ENCODE results near the gene GLIS1.

The GLIS1 gene

DNA sequence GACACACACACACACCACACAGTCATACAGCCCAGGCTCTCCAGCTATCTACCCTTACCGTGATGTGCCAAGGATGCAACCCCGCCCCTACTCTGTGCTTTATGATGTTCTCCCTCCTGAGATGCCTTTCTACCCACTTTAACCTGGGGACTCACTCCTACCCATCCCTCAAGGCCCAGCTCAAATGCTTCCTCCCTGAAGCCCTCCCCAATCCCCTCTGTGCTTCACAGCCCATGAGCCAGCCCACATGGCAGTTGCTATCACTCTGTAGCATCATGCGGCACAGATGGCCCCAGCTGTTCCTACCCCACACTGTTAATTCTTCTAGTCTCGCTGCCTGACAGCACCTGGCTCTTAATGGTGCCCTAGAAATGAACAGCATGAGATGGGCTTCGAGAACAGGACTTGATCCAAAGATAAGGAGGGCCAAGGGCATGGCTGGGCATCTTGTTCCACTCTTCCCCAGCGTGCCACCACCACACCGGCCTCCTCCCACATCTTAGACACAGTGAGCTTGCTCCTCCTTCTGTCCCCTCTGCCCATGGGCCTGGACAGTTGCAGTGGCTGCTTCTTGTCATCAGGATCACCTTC is 109.8 kb downstream of the GLIS1 start:
- DNase-seq: no peak

DNA sequence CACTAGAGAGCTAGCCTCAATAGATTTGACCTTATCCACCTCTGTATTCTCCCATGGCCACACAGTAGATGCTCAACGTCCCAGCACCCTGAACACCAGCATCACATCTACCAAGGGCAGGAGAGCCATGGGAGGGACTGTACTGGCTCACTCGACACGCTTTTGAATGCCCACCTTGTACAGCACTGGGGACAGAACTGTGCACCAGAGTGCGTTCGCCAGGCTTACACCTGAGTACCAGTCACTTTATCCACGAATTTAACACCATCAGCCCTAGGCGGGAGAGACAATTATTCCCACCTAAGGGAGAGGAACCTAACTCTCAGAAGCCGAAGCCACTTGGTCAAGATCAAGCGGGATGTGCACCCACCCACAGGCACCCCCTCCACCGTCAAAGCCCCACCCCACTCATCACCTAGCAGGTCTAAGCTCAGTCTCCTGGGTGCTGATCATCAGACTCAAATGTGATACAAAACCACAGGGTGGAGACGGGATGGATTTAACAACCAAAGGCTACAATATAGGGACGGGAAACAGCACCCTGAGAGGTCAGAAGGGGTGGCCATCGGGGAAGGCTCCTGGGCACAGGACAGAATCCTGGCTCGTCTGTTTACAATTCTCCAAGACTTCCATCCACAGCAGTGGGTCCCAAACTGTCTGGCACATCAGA is 110.5 kb downstream of the GLIS1 start:
- DNase-seq: no peak

DNA sequence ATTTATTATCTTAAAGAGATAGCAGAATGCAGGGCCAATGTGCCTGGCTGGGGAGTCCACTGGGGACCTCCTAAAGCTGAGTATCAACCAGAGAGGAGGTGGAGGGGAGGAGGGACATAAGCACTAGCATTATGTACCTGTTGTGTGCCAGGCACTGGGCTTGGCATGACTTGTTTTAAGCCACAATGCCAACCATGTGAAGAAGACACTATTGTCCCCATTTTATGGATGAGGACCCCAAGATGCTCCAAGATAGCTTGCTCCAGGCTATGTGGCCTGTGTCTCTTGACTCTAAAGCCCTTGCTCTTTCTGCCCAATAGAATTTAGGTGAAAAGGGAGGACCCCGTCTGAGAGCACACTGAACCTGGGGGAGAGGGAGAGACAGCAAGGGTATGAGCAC is 111.3 kb downstream of the GLIS1 start:
- DNase-seq: no peak

DNA sequence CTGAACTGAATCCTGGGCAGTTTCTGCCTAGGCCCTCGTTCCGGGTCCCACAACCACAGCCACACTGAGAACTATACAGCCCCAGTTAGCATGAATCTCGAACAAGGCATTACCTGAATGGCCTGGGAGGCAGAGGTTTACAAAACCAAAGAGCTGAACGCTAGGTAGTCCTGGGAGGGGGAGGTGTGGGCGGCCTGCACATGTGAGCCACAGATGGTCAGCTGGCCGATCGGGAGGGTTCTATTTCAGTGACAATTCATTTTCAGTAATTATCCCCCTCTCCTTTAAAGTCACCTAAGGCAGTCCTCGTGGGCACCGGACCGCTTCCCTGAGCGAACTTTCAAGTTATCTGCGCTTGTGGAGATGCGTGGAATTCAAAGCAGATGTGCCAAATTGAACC is 111.9 kb downstream of the GLIS1 start:
- no peak for DNase-seq

DNA sequence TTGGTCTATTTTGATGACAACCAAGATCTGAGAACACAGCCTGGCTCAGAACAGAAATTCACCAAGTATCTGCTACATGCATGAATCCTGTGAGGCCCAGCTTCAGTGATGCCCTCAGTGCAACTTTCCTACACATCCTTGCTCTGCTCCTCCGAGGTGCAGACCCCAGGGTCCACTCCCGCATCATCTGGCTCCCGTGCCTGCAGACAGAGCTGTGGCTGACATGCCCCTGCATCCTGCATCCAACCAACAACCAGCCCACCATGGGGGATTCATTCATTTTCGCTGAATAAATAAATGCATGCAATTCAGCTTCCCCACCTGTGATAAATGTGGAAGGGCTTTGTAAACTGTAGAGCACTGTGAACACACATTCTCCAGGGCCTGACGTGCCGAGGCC is 112.3 kb downstream of the GLIS1 start:
- DNase-seq: no peak

DNA sequence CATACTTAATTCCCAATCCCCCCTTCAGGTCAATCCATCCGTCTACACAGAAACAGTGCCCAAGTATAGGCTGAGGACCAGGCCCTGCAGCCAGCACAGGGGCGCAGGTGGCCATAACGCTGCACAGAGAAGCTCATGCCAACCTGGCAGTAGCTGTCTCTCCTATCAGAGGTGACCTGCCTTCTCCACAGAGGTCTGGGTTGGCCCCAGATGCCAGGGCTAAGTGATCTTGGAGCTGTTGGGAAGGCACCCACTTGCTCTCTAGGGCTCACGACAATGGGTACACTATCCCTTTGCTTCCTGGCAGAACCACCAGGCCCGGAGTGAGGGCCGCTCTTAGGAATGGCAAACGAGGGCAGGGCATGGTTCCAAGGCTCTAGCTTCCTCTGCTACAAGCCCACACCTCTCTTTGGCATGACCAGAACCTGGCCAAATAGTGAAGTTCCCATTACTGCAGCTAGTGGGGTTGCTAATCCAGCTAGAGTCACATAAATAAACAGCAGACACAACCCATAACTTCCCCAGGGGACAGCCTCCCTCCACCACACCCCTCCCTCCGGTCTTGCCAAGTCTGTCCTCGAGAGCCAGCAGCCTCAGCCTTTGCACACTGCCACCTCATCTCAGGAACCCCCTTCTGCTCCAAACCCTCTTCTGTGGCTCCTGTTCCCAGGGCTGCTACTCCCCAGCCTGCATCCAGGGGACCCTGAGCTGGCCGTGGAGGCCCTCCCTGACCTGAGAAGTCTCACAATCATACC is 113.0 kb downstream of the GLIS1 start:
- DNase-seq: no peak

DNA sequence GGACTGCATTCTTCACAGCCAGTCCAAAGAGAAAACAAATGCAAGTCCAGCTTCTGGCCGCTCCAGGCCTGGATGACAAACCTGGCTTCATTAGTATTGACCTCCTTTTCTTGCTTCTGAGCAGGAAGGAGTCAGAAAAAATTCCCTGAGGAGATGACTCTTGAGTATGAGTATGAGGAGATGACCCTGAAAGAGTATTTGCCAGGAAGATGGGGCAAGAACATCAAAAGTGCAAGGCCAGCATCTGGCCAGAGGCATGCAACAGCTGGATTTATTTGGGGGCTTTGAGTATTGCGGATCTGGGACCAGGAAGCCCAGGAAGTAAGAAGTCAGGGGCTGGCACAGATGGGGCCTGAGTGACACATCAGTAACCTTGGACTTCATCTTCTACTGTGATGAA is 113.9 kb downstream of the GLIS1 start:
- DNase-seq: no peak

DNA sequence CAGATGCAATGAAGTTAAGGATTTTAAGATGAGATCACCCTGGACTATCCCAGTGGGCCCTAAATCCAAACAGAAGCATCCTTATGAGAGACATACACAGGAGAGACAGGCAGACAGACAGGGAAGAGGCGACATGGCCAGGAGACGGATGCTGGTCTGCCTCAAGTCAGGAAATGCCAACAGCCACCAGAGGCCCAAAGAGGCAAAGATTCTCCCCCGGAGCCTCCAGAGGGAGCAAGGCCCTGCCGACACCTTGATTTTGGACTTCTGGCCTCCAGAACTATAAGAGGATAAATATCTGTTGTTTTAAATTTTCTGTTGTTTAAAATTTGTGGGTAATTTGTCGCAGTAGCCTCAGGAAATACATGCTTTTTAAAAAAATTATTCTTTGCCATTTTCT is 116.4 kb downstream of the GLIS1 start:
- no peak for DNase-seq

DNA sequence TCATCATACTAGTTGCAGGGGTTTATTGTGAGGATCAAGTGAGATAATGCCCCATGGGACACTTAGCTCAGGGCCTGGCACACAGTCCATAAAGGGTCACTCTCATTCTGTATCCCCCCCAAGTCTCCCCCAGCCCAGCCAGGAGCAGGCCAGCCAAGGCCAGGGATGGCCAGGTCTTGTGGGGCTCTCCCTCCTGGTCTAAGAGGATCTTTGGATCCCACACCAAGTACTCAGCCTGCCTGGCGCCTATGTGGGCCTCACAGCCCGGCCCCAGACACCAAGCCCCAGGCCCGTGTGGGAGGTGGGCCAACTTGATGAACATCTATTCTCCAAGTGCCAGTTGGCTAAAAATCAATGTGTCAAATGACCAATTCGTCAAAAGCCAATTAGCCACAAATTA is 117.8 kb downstream of the GLIS1 start:
- DNase-seq: no peak

DNA sequence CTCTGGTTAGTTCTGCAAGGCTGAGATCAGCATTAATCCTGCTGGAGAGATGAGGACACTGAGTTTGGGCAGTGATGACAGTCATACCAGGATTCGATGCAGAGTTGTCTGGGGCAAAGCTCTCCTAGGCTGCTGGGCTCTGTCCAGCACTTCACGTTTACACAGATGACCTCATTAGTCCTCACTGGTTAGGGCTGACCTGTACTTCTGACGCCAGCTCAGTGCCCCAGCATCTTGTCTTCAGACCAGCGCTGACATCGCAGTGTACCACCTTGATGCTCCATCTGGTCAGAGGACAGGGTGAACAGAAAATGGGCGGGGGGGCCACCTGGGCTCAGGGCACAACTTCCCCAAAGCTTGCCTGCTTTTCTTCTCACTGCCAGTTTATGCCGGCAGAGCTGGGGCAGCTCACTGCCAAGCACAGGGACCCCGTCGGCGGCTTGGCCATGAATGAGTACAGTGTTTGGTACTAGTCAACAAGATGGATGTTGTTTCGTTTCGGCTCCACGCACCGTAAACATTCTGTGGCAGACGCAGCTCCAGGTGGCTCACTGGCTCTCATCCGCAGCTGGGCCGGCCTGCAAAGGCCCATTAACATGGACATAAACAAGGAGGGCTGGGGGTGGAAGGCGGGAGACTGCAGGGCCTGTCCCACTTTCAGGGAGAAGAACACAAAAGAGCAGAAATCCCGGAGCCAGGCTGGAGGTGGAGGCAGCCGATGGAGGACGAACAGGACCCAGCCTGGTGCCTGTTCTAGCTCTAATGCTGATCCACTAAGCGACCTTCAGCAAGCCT is 118.7 kb downstream of the GLIS1 start:
- DNase-seq: no peak

DNA sequence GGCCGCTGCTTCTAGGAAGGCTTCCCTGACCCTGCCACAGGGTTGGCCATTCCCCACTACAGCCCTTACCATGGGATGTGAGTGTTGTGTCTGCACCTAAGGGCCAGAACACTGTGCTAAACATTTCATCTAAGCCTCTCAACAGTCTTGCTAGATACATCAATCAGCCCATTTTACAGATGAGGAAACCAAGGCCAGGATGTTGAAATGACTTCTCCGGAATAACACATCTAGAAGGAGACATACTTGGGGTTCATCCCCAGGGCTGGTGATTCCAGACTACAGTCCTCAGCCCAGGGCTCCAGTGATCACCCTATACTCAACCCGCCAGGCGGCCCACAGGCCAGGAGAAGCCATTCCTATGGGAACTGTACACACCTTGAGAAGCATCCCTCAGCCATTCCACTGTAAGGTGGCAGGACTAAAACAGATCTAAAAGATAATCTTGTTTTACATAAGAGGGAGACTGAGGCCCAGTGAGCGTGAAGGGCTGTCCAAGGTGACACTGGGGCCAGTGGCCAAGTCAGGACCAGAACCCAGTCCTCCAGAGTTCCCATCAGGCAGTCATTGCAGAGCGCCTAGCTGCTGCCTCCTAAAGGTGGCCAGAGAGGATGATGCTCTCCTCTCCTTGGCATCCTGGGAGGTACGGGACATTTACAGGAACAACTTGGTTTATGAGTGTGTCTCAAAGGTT is 119.5 kb downstream of the GLIS1 start:
- no peak for DNase-seq

DNA sequence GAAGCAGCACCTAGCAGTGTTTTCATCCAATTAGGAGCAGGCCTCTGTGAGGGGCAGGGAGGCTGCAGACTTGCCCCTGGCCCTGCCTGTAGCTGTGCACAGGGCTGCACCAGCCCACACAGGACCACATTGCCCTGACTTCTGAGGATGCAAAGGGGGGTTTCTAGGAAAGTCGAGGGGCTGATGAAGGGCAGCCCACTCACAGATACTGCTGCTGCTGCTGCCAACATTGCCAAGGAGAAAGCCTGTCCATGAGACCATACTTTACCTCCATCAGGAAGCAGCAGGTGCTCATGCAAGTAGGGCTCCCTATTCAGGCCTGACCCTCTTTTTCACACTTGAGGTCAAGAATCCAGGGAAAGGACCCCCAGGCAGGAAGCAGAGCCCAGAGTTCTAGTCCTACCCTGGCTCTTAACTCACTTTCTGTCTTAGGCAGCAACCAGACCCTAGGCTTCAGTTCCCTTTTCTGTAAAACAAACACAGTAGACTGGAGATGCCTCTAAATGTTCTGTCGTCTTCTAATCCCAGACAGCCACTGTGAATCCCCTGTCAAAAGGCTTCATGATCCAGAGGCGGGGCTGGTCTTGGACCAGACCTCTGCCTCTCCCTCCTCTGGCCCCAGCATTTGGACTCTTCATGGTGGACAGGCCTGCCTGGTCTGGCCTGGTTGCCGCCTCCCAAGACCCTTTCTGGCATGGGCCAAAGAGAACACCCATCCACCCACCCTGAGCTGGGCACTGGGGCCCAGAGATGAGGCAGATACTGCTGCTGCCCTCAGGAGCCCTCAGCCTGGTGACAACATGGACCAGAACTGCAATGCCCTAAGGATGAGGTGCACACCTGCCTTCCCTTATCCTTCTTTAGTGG is 120.2 kb downstream of the GLIS1 start:
- DNase-seq: no peak

DNA sequence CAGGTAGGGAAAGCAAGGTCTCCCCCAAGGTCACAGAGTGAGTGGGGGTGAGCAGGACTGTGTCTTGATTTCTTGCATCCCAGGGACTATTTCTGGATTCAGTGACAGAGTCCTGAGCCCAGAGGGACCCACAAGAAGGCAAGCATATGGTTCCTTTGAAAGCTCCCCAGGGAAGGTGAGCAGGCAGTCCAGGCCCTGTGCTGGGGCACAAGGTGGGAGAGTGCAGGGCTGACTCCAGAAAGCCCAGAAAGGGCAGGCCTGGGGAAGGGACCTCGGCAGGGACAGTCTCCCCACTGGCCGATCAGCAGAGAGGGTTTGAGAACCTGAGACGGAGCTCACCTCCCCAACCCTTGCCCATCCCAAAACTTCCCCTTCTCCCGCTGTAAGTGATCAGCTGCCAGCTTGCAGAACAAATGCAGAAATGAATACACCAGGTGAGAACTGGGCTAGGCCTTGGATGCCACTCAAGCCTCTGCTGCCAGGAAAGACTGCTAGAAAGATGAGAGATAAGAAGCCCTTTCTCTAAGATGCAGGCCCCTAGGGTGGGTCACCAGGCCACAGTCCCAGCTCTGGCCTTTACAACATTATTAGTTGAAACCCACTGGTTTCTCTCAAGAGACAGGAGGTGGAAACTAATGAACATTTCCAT is 121.0 kb downstream of the GLIS1 start:
- DNase-seq: no peak

DNA sequence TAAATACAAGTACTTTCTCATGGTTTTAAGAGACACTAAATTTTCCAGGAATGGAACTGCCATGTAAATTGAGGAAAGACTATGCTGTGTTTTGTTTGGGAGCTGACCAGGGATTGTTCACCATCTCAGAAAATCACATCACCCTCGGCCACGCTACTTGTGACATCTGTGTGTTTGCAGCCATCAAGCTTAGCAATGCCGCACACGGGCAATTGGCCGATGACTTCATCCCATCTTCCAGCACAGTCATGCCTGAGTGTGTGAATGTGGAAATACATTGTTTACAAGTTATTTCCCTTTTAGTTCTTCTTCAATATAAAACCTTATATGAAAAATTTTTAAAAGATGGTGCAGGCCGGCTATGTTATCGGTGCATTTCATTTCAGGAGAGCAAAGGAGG is 121.6 kb downstream of the GLIS1 start:
- DNase-seq: no peak

DNA sequence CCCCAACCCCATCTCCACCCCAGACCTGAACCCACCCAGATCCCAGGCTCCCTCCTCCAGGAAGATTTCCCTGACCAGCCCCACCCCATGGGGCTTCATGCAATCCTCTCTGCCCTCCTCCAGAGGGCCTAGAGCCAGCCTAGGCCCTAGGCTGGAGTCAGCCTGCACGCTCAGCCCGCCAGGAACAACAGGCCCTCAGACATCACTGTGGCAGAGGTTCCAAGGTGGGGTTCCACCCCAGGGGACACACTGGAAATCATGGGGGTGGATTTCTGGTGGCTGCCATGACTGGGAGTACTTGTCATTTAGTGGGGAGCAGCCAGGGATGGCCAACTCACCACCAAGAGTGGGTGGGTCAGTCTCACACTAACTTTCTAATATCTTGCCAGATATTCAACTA is 122.0 kb downstream of the GLIS1 start:
- DNase-seq: no peak

DNA sequence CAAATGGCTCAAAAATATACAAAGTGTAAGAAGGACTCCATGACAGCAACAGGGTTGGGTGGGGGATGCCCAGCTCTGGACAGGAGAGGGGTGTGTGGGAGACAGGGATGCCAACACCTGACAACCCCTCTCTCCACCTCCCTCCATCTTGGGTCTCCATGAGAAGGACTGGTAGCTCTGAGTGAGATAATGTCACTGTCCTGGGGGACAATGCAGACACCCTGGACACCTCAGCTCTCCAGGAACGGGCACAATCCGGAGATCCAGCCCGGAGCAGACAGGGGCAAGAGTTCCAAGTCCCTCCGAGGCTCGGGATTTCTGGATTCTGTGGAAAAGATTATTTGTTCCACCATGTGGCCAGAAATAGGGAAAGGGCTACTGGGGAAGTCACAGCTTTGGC is 122.5 kb downstream of the GLIS1 start:
- DNase-seq: no peak

DNA sequence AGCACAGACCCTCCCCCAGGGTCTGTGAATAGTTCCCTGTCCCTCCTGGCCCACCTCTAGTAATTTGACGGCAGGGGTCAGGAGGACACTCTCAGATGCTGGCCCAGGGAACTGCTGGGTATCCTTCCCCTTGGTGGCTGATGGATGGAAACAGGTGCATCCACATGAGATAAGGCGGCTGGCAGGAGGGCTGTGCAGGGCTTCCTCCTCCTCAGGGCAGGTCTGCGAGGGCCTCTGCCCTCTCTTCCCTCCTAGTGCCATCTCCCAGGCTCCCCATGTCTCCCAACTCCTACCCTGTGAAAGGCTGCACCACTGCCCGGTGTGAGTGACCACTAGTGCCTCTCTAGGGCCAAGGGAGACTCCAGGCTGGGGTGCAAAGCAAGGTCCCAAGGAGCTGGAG is 123.9 kb downstream of the GLIS1 start:
- no peak for DNase-seq

DNA sequence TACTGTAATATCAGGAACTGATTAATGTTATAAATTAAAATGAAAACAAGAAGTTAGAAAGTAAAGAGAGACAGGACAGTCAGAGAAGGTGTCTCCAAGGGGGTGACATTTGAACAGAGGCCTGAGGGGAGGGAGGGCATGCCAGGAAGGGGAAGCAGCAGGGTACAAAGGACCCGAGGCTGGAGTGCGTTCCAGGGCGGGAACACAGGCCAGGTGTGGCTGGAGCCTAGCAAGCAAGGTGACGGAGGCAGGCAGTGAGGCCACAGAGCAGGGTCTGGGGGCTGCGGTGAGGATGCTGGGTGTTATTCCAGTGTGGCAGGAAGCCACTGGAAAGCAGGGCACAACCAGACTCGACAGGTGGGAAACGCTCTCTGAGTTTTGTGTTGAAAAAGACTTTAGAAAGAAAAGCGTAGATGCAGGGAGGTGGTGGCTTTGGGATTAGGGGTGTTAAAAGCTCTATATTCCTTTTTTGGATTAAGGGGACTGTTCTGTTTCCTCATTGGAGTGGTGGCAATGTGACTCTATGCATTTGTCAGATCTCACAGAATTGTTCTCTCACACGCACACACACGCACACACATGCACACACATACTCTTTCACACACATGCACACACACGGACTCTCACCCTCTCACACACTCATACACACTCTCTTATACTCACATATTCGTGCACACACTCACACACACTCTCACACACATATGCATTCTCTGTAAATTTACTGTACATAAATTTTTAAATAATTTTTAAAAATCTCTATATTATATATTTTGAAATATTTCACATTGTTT is 124.5 kb downstream of the GLIS1 start:
- DNase-seq: no peak

DNA sequence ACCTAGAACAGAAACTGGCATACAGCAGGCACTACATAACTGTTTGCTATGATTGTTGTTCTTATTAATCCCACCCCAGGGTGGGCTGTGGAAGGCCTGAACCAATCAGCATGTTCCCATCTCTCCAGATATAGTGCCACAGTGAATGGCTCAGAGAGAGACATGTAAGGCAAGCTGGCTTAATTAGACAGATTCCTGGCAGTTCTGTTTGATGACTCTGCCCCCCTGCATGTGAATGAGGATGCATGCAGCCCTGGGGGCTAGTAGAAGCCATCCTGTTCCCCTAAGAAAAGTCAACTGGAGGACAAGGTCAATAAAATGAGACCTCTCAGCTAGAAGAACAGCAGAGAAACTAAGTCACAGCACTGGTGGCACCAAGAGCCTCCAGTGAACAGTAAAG is 130.3 kb downstream of the GLIS1 start:
- no peak for DNase-seq

DNA sequence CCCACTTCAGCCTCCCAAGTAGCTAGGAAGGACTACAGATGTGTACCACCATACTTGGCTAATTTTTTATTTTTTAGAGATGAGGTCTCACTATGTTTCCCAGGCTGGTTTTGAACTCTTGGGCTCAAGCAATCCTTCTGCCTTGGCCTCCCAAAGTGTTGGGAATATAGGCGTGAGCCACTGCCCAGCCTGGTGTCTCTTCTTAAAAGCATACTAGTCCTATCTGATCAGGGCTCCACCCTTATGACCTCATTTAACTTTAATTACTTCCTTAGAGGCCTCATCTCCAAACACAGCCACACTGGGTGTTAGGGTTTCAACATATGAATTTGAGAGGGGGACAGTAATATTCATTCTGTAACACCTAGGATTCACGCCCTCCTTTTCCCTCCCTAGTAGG is 130.9 kb downstream of the GLIS1 start:
- DNase-seq: no peak

DNA sequence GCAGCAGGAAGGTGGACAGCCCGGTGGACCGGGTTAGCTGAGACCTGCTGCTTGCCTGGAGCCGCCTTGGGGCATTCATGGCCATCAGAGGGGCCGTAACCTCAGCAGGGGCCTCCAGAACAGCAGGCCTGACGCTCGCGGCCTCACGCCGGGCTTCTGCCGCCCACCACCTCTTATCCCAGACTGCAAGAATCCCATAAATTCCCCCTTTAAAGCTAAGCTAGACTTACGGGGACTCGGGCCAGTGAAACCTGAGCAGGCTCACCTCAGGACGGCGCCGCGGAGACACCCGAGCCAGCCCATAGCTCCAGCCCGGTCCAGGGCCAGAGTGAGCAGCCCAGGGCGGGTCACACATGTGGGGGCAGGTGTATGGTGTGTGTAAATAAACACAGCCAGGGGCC is 132.3 kb downstream of the GLIS1 start:
- no peak for DNase-seq

All from bone marrow (tissue), 2 donors.